Neutrophil (primary cell): Measurements from ENCODE around the gene RAB8B.
A peak's percentile ranks its signal among the peaks of the same experiment; 100 is the strongest.

ENCODE experiments used
- H3K27ac ChIP-seq: fragments of 200-600 bp; sonication (generic); 2 replicates; pipeline ENCODE4 v1.5.1; 2016; ENCODE audit warnings: mild to moderate bottlenecking, moderate library complexity
- H3K27me3 ChIP-seq: fragments of 200-600 bp; sonication (generic); 2 replicates; pipeline ENCODE4 v1.6.0; 2016; ENCODE audit warnings: mild to moderate bottlenecking
- H3K36me3 ChIP-seq: fragments of 200-600 bp; sonication (generic); 2 replicates; pipeline ENCODE4 v1.5.1; 2017
- H3K4me1 ChIP-seq, 2 experiments: fragments of 200-600 bp in 1 of 2; sonication (generic) in 1 of 2; 1 replicate in 1 of 2; 2 replicates in 1 of 2; pipeline versions ENCODE4 v1.5.1 to v1.6.1; 2013 to 2016; ENCODE audit warnings: low read depth in 1 of 2, low read length in 1 of 2, mild to moderate bottlenecking in 1 of 2, moderate library complexity in 1 of 2; ENCODE audit not compliant: control insufficient read depth in 1 of 2, insufficient read depth in 1 of 2
- H3K4me3 ChIP-seq, 2 experiments: fragments of 200-600 bp in 1 of 2; sonication (generic) in 1 of 2; 1 replicate in 1 of 2; 2 replicates in 1 of 2; pipeline ENCODE4 v1.5.1; 2013 to 2016; ENCODE audit warnings: low read depth in 1 of 2, low read length in 1 of 2, mild to moderate bottlenecking in 1 of 2, moderate library complexity in 1 of 2
- H3K9me3 ChIP-seq: fragments of 200-600 bp; sonication (generic); 2 replicates; pipeline ENCODE4 v1.5.1; 2016
- TF ChIP-seq, protein P1 (sequence below): fragments of 200-600 bp; sonication (generic); IDR thresholded peaks from 2 replicates; pipeline ENCODE4 v1.5.1; 2016; ENCODE audit warnings: antibody characterized with exemption

RAB8B gene

GRCh38 chr15:63221346-63221745 lies 31.9 kb downstream of the RAB8B start:
- no peaks in the 10 kb centered on the region for H3K27me3 ChIP-seq
- H3K4me1 ChIP-seq, result peaks cover 64 to 80% of the 10 kb centered on the region in 2 experiments
- TF ChIP-seq, protein P1, sequence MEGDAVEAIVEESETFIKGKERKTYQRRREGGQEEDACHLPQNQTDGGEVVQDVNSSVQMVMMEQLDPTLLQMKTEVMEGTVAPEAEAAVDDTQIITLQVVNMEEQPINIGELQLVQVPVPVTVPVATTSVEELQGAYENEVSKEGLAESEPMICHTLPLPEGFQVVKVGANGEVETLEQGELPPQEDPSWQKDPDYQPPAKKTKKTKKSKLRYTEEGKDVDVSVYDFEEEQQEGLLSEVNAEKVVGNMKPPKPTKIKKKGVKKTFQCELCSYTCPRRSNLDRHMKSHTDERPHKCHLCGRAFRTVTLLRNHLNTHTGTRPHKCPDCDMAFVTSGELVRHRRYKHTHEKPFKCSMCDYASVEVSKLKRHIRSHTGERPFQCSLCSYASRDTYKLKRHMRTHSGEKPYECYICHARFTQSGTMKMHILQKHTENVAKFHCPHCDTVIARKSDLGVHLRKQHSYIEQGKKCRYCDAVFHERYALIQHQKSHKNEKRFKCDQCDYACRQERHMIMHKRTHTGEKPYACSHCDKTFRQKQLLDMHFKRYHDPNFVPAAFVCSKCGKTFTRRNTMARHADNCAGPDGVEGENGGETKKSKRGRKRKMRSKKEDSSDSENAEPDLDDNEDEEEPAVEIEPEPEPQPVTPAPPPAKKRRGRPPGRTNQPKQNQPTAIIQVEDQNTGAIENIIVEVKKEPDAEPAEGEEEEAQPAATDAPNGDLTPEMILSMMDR, result no peak
- peak overlapping the region; percentile 69 for H3K27ac ChIP-seq
- no peaks in the 10 kb centered on the region for H3K9me3 ChIP-seq
- no peak overlapping the region for H3K4me3 ChIP-seq
- H3K36me3 ChIP-seq, result peaks cover 17% of the 10 kb centered on the region

DNA sequence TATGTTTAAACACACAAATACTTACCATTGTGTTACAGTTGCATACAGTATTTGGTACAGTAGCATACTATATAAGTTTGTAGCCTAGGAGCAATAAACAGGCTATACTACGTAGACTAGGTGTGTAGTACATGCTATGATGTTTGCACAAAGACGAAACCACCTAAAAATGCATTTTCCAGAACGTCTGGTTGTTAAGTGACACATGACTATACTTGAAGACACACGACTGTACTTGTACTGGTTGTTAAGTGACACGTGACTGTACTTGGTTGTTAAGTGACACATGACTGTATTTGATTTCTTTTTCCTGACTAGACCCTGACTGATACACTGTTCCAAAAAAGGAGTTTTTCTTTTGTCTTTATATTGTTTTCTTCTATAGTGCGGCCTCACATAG lies 34.1 kb downstream of the RAB8B start:
- peaks cover 62 to 79% of the 10 kb centered on the region in 2 experiments for H3K4me1 ChIP-seq
- H3K4me3 ChIP-seq, result no peak overlapping the region
- peaks cover 17% of the 10 kb centered on the region for H3K36me3 ChIP-seq
- H3K9me3 ChIP-seq, result no peaks in the 10 kb centered on the region
- TF ChIP-seq, protein P1, result no peak
- no peaks in the 10 kb centered on the region for H3K27me3 ChIP-seq
- H3K27ac ChIP-seq, result no peak overlapping the region

DNA sequence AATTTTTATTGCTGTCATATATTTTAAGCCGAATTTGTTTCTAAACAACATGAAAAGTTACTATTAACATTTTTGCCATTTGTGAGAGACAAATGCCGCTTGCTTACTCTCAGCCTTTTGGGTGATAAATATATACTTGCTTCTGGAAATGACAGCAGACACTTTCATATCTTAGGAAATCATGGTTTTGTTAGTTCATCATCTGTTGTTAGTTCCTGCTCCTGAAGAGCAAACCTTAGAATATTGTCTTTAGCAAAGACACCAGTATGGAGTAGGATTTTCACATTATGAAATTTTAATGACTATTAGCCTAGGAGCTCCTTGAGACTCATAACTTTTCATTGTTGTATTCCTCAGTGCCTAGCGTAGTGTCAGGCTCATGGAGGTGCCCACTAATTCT lies 36.0 kb downstream of the RAB8B start:
- Histone ChIP-seq H3K4me1 (peaks cover 66 to 78% of the 10 kb centered on the region in 2 experiments), H3K9me3 (no peaks in the 10 kb centered on the region), H3K4me3 (no peak overlapping the region), H3K27me3 (no peaks in the 10 kb centered on the region), H3K27ac (peak overlapping the region; percentile 42), H3K36me3 (peaks cover 17% of the 10 kb centered on the region)
- TF ChIP-seq, protein P1, result no peak

DNA sequence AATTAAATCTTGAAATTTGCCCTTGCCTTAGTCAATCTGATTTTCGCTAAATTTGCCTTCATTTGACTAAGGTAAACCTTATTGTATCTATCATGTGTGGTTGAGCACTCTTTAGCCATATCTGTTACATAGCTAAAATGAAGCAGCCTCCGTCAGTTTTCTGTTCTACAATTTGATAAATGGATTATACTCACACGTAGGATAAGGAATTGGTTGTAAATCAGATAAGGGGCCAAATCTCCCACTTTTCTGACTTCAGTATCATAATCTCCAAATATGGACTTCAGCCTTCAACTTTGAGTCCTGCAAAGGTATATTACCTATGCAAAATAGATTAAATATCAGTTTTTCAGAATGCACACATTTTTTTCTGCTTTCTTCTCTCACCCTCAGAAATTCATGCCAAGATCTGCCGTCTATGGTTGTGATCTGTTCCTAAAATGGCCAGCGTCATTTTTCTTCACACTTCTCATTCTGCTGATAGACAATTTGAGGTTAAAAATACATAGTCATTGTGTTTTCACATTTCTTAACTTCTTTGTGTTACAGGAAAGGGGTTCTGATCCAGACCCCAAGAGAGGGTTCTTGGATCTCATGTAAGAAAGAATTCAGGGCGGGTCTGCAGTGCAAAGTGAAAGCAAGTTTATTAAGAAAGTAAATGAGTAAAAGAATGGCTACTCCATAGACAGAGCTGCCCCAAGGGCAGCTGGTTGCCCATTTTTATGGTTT lies 36.9 kb downstream of the RAB8B start:
- peak overlapping the region; percentile 73 for H3K27ac ChIP-seq

DNA sequence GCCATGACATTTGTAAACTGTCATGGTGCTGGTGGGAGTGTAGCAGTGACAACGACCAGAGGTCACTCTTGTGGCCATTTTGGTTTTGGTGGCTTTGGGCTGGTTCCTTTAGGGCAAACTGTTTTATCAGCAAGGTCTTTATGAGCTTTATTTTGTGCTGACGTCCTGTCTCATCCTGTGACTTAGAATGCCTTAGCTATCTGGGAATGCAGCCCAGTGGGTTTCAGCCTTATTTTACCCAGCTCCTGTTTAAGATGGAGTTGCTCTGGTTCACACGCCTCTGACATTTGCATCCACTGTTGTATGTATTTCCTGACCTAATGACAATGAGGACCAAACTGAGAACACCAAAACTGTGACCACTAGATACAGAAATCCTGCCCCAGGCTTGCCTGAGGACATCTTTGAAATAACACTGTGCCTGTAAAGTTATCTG lies 37.6 kb downstream of the RAB8B start:
- TF ChIP-seq, protein P1, result no peak
- Histone ChIP-seq H3K4me1 (peaks cover 66 to 78% of the 10 kb centered on the region in 2 experiments), H3K27ac (peak overlapping the region; percentile 73), H3K9me3 (no peaks in the 10 kb centered on the region), H3K27me3 (no peaks in the 10 kb centered on the region), H3K4me3 (no peak overlapping the region), H3K36me3 (peaks cover 17% of the 10 kb centered on the region)

More for the DNA sequence above, 36.9 kb downstream of the RAB8B start:
- TF ChIP-seq, protein P1, result no peak
- peaks cover 17% of the 10 kb centered on the region for H3K36me3 ChIP-seq
- H3K27me3 ChIP-seq, result no peaks in the 10 kb centered on the region
- H3K4me1 ChIP-seq, result peaks cover 66 to 78% of the 10 kb centered on the region in 2 experiments
- H3K4me3 ChIP-seq, result no peak overlapping the region
- no peaks in the 10 kb centered on the region for H3K9me3 ChIP-seq
